Fibroblast of pulmonary artery (primary cell): ENCODE results near the gene F8.

Source experiments
- DNase-seq: peaks from one replicate; pipeline ENCODE4 v3.0.0-alpha.2; 2010; ENCODE audit warnings: low read depth
- H3K4me3 ChIP-seq: replicated peaks from 2 replicates; pipeline ENCODE4 v1.5.1; 2011; ENCODE audit warnings: low read depth, mild to moderate bottlenecking, control low read depth, low read length, moderate library complexity
- CTCF ChIP-seq: IDR thresholded peaks from 2 replicates; pipeline ENCODE4 v1.5.1; 2011; ENCODE audit warnings: mild to moderate bottlenecking, control low read depth, low read length, inconsistent platforms; ENCODE audit errors: missing control alignments

F8 gene

DNA sequence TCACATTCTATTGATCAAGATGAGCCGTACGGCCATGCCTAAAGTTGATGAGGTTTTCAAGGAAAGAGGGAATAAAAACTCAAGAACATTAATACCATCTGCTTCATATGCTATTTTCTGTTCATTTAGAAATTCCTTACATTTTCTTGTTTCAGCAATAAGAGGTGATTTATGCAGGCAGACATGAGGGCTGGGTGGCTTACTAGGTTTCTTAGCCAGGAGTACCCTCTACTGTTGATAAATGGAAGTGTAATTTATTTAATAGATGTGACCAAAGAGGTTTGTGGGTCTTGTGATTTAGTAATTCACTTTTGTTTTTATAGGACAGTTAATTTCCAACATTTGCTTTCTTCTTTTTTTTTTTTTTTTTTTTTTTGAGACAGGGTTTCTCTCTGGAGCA lies 181.7 kb downstream of the F8 start:
- H3K4me3 ChIP-seq: no peak overlapping the region
- peak; percentile 79 for DNase-seq
- peak; percentile 46 for TF ChIP-seq CTCF

DNA sequence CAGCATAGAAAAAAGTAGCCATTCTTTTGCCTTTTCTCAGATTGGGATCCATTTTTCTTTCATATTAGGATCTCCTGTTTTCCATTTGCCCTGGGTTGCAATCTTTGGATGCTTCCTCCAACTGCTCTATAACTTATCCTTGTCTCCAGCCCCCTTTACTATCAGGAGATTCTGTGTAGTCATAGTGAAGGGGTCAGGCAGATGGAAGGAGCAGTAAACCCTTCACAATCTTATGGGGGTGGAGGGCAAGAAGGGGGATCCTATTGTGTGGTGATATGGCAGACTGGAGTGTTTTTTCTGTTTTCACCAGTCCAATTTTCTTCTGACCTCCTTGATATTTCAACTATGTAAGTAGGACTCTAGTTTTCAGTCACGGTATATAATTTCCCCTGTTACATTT lies 186.4 kb downstream of the F8 start:
- no peak for TF ChIP-seq CTCF
- H3K4me3 ChIP-seq: no peak overlapping the region
- DNase-seq: no peak

DNA sequence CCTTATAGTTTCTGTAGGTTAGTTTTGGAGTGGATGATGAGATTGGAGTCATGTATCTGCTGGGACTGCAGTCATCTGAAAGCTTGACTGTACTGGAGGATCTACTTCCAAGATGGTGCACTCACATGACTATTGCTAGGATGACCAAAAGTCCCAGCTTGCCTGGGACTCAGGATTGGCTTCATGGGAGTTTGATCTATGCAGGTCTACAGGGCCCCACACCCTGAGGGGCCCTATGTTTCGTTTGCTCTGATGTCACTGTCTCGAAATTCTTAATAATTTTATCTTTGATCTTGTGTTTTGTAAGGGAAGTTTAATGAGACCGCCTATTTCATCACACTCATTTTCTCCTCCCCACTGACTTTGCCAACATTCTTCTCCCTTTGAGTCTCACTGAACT lies 188.0 kb downstream of the F8 start, which contains the start of gene SMIM9:
Gene SMIM9 (minus strand): TSS at position 101 of the 400 bp plus-strand sequence. CDS start 3,806 bp downstream, outside the sequence.
- TF ChIP-seq CTCF: no peak
- no peak for DNase-seq
- H3K4me3 ChIP-seq: no peak within 1 kb of the TSS

DNA sequence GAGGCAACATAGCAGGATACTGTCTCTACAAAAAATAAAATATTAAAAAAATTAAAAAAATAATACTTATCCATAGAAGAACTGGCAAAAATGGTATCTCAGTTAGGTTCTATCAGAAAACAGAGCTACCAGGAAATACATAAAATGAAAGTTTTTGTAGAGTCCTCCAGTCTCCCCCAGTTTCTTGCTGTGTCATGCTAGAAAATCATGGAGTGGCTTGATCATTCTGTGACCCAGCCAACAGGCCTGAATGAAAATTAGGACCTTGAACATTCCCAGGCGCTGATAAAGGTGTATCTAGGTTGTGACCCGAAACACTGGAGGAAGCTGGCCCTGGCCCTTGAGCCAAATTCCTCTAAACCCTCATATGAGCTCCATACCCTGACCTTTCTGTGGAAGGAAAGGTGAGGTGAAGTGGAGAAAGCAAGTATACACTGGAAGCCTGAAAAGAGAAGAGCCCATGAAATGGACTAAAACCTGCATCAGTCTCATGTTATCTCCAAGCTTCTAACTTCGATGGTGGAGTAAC lies 188.7 kb downstream of the F8 start:
- no peak for DNase-seq
- no peak overlapping the region for H3K4me3 ChIP-seq
- TF ChIP-seq CTCF: no peak

DNA sequence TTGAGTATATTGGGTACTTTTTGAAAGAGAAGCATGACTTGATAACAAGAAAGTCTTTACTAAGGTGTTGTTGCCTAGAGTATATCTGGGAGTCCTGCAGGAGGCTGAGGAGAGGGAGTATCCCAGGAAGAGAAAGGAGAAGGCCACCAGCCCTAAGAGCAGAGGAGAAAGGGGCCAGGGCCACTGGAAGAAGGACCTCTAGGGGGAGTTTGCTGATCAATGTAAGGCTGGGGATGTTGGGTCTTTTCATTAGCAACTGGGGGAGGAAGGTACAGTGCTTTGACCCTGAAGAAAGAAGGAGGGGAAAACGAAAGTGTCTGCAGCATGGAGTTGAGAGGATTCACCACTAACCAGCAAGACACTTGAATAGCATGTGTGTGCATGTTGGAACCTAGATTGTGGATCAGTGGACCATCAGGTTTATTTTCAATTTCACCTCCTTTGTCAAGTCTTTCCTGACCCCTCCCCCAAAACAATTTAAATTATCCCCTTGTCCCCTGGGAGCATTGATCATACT lies 192.5 kb downstream of the F8 start:
- no peak overlapping the region for H3K4me3 ChIP-seq
- TF ChIP-seq CTCF: no peak

DNA sequence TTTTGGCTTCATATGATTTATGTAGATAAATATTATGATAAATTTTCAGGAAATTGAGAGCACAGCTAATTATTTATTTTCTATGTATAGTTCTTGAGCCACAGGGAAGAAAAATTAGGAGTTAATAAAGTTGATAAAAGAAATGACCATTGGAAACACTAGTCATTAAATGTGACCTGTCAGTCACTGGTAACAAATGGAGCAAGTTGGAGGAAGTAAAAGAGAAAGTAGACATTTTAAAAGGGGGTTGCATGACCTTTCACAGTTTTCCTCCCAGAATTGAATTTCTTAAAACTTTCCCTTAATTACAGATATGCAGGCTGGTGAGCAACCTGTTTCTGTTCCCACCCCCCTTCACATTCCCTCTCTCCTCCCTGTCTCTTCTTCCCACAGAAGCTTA lies 193.4 kb downstream of the F8 start:
- no peak for TF ChIP-seq CTCF
- DNase-seq: no peak

More for the DNA sequence above, 192.5 kb downstream of the F8 start:
- no peak for DNase-seq

GRCh38 chrX:154828016-154828408 lies 194.5 kb downstream of the F8 start:
- TF ChIP-seq CTCF: no peak
- H3K4me3 ChIP-seq: no peak overlapping the region
- no peak for DNase-seq

More for the DNA sequence above, 193.4 kb downstream of the F8 start:
- no peak overlapping the region for H3K4me3 ChIP-seq
